HG02943 (cell line): ENCODE data around the gene GALE.
"Not testable (repeated sequence)": the region's sequence is repeated elsewhere in the genome, so short reads cannot be mapped to it uniquely, and the experiment has no call there.

Experiments
- ATAC-seq: cut with Tn5 transposase; IDR thresholded peaks from one replicate; pipeline ENCODE4 v1.9.1; 2021; ENCODE audit warnings: mild to moderate bottlenecking, low read depth, moderate library complexity; ENCODE audit not compliant: unreplicated experiment

Gene GALE

DNA sequence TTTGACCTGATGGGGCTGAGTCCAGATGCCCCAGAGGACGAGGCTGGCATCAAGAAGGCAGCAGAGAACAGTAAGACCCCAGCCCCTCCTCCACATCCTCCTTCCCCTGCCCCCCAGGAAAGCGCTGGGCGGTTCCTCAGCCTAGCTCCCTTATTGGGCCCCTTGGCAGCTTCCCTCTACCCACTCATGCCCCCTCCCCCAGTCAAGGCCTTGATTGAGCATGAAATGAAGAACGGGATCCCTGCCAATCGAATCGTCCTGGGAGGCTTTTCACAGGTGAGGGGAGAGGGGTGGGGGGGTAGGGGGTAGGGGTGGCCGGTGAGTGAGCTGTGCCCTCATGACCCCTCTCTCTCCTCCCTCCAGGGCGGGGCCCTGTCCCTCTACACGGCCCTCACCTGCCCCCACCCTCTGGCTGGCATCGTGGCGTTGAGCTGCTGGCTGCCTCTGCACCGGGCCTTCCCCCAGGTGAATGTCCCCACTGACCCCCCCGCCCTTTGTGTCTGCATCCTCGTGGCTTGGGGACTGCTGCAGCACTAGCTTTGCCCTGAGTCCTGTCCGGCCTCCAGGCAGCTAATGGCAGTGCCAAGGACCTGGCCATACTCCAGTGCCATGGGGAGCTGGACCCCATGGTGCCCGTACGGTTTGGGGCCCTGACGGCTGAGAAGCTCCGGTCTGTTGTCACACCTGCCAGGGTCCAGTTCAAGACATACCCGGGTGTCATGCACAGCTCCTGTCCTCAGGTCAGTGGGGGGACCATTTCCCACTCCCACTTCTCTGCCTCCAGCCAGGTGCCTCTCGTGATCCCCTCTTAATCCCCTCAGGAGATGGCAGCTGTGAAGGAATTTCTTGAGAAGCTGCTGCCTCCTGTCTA, 6.5 kb downstream of the GALE start:
- no peak for ATAC-seq

DNA sequence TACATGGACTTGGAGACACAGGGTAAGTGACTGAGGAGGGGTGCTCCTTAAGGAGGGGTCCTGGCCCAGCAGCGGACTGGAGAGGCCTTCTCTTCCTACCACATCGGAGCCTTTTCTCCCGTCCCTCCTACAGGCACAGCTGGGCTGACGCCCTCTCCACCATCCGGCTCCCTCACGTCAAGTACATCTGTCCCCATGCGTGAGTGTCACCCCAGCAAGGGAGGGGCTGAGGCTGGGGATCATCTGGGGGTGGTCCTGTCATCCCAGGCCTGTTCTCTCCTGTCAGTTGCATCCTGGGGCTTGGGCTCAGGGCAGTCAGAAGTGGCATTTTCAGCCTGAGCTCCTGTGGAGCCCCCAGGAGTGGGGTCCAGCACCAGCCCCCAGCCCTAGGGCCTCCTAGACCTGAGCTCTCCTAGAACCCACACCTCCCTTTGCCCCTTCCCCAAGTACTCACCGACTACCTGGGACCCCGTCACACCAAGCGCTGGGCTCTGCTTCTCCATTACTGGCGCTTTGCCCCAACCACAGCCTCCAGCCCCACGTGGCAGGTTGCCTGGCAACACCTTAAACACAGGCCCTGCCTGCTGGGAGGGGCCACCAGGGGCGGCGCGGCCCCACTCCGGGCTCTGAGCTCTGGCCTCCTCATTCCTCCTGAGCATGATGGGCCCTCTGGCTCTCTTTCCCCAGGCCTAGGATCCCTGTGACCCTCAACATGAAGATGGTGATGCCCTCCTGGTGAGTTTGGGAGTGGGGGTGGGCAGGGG, 7.4 kb downstream of the GALE start:
- ATAC-seq = no peak

GRCh38 chr1:23792151-23792945, 8.2 kb downstream of the GALE start:
- ATAC-seq = no peak

- no peak for ATAC-seq
Measured at GRCh38 chr1:23791516-23792047, 9.0 kb downstream of the GALE start.

- peak; percentile 63 for ATAC-seq
Measured at GRCh38 chr1:23790696-23791515, 9.6 kb downstream of the GALE start, which contains the start of gene LYPLA2. TSS of gene LYPLA2 (plus strand) at chr1:23791145. CDS start at chr1:23792683, 1,538 bp downstream.

GRCh38 chr1:23788695-23789094, 11.9 kb downstream of the GALE start:
- no peak for ATAC-seq

- ATAC-seq = no peak
Measured at GRCh38 chr1:23787701-23788100, 12.9 kb downstream of the GALE start.

GRCh38 chr1:23784846-23785245, 15.7 kb downstream of the GALE start:
- no peak for ATAC-seq

DNA sequence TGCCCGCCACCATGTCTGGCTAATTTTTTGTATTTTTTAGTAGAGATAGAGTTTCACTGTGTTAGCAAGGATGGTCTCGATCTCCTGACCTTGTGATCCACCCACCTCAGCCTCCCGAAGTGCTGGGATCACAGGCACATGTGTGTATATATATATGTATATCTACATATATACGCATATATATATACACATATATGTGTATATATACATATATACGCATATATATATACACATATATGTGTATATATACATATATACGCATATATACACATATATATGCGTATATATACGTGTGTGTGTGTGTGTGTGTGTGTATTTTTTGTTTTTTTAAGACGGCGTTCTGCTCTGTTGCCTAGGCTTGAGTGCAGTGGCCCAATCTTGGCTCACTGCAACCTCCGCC, 17.4 kb downstream of the GALE start:
- ATAC-seq = not testable (repeated sequence)

GRCh38 chr1:23779826-23780371, 20.7 kb downstream of the GALE start:
- no peak for ATAC-seq

DNA sequence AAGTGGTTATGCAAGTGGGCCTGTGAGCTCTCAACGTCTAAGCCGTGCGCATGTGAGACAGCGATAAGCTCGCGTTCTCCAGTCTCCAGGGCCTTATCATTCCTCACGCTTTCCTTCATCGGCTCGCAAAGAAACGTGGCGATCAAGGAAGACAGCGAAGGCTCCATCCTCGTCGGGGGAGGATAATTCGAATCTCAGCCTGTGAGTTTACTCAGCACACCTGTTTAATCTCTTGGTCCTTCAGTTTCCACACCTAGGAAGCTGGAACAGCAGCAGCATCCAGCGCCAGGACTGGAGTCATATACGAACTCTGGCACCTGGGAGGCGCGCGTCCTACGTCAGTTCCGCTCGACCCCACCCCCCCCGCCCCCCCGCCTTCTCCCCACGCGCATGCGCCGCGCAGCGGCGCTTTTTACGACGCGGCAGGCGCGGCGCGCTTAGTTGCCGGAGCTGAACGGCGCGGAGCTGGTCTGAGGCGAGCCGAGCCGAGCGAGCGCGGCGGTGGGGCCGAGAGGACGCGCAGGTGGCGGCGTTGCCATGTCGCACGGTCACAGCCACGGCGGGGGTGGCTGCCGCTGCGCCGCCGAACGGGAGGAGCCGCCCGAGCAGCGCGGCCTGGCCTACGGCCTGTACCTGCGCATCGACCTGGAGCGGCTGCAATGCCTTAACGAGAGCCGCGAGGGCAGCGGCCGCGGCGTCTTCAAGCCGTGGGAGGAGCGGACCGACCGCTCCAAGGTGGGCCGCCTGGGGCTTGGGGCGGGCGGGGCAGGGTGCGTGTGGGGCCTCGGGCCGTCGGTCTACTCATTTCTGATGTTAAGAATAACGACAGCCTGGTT, 22.4 kb downstream of the GALE start, which contains the start of gene PITHD1:
Gene PITHD1, plus strand, starts transcription at position 440 of the 836 bp plus-strand sequence. Its CDS starts 98 bp downstream, at position 538.
- no peak for ATAC-seq

- no peak for ATAC-seq
Measured at GRCh38 chr1:23776217-23776616, 24.3 kb downstream of the GALE start.

- no peak for ATAC-seq
Measured at GRCh38 chr1:23774174-23774880, 26.2 kb downstream of the GALE start.

DNA sequence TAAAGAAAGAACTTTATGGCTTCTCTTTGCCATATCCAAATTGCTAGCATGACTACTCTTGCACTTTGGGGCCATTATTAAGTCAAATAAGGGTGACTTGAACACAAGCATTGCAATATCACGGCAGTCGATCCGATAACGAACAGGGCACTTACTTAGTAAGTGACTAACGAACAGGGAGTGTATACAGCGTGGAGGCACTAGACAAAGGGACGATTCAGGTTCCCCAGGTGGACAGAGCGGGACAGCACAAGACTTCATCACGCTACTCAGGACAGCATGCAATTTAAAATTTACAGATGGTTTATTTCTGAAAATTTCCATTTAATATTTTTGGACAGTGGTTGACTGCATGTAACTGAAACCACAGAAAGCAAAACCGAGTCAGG, 27.7 kb downstream of the GALE start:
- no peak for ATAC-seq

GRCh38 chr1:23772049-23772853, 28.3 kb downstream of the GALE start:
- ATAC-seq = no peak

GRCh38 chr1:23768733-23769132, 31.8 kb downstream of the GALE start:
- ATAC-seq = no peak

DNA sequence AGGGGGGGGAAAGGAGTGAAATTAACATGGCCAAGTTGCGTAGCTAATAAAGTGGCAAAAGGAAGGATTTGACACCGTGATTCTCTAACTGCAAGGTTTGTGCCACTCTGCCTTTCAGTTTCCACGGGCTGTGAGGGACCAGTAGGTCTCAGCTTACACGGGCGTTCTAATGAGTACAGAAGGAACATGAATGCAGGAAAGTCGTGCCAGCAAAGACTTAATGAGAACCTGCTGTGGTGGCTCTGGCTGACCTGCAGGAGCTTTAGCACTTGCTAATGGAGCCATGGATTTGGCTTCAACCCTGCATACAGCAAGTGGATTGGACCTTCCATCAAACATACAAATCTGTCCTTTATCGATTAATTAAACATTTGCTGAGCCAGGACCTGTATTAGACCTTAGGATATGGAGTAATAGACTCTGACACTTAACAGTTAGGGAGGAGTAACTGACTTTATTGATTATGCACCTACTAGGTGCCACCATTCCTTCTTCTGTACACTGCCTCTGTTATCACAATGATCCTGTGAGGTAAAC, 37.4 kb downstream of the GALE start:
- ATAC-seq = no peak
